ENCODE measurements around the gene TRIOBP. TPM values are rescaled to one million over a fixed set of nuclear protein-coding genes. Genes with fewer than 3 reads are reported as not detected.

TRIOBP gene
- total RNA-seq, 1 donor from 2014 or later = 103 TPM

DNA sequence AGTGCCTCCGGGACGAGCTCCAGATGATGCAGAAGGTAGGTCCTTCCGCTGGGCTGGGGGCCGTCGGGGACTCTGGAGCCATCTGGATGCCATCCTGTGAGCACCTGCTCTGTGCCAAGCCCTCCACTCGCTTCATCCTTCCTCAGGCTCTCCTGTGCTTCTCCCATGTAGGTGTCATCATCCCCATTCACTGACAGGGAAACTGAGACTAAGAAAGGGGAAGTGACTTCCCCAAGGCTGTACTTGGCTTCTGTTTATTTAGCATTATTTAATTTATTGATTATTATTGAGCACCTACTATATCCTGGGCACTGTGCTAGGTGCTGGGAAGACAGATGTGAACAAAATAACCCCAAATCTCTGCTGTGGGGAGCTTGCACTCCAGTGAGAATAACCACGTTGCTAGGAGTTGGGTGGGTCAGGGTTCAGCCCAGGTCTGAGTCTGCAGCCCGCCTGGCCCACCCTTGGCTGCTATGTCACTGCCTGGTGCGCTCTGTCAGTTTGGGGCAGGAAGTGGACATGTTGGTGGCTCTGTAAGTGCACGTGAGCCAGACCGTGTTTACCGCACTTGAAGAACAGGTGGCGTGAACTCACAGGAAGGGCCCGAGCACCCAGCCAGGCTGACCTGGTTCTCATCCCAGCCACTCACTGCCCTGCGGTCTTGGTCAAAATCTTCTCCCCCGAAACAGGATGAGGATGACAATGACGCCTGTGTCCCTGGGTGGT is 75.0 kb downstream of the TRIOBP start:
- H3K4me1 Mint-ChIP-seq (ENCODE audit: unreplicated experiment) = peaks cover 10% of the 10 kb centered on the region
- H3K27me3 Mint-ChIP-seq (ENCODE audit: unreplicated experiment) = no peaks in the 10 kb centered on the region
- no peak for TF ChIP-seq CTCF (IDR thresholded peaks at IDR 0.05)
- no peak overlapping the region for H3K27ac Mint-ChIP-seq (ENCODE audit: unreplicated experiment)
- H3K9me3 Mint-ChIP-seq (ENCODE audit: unreplicated experiment) = no peaks in the 10 kb centered on the region
- H3K4me3 Mint-ChIP-seq (ENCODE audit: unreplicated experiment) = no peak overlapping the region
- DNase-seq (ENCODE audit: extremely low spot score, unreplicated experiment) = no peak
- H3K36me3 Mint-ChIP-seq (ENCODE audit: unreplicated experiment) = peaks cover 15% of the 10 kb centered on the region

- DNase-seq (ENCODE audit: extremely low spot score, unreplicated experiment) = no peak
- H3K27me3 Mint-ChIP-seq (ENCODE audit: unreplicated experiment) = no peaks in the 10 kb centered on the region
- peaks cover 14% of the 10 kb centered on the region for H3K4me1 Mint-ChIP-seq (ENCODE audit: unreplicated experiment)
Measured at GRCh38 chr22:37774728-37775127, 77.9 kb downstream of the TRIOBP start.

GRCh38 chr22:37775785-37776638 is 79.2 kb downstream of the TRIOBP start:
- Mint-ChIP-seq H3K27me3 (ENCODE audit: unreplicated experiment) (no peaks in the 10 kb centered on the region), H3K4me3 (ENCODE audit: unreplicated experiment) (no peak overlapping the region), H3K27ac (ENCODE audit: unreplicated experiment) (no peak overlapping the region), H3K4me1 (ENCODE audit: unreplicated experiment) (peaks cover 14% of the 10 kb centered on the region), H3K36me3 (ENCODE audit: unreplicated experiment) (peaks cover 9% of the 10 kb centered on the region), H3K9me3 (ENCODE audit: unreplicated experiment) (no peaks in the 10 kb centered on the region)
- DNase-seq (ENCODE audit: extremely low spot score, unreplicated experiment) = no peak
- no peak for TF ChIP-seq CTCF (IDR thresholded peaks at IDR 0.05)

More at GRCh38 chr22:37774728-37775127, 77.9 kb downstream of the TRIOBP start:
- TF ChIP-seq CTCF (IDR thresholded peaks at IDR 0.05) = no peak
- Mint-ChIP-seq H3K9me3 (ENCODE audit: unreplicated experiment) (no peaks in the 10 kb centered on the region), H3K27ac (ENCODE audit: unreplicated experiment) (no peak overlapping the region), H3K36me3 (ENCODE audit: unreplicated experiment) (peaks cover 12% of the 10 kb centered on the region), H3K4me3 (ENCODE audit: unreplicated experiment) (no peak overlapping the region)

DNA sequence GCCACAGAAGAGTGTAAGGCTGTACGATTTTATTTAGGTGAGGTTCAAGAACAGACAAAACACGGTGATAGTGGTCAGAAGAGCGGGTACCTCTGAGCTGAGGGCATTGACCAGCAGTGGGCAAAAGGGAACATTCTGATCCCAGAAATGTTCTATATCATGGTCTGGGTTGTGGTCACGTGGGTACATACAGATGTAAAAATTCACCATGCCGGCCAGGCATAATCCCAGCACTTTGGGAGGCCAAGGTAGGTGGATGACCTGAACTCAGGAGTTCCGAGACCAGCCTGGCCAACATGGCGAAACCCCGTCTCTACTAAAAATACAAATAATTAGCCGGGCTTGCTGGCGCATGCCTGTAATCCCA is 79.8 kb downstream of the TRIOBP start:
- Mint-ChIP-seq H3K9me3 (ENCODE audit: unreplicated experiment) (no peaks in the 10 kb centered on the region), H3K4me1 (ENCODE audit: unreplicated experiment) (peaks cover 14% of the 10 kb centered on the region), H3K27me3 (ENCODE audit: unreplicated experiment) (no peaks in the 10 kb centered on the region), H3K4me3 (ENCODE audit: unreplicated experiment) (no peak overlapping the region), H3K27ac (ENCODE audit: unreplicated experiment) (no peak overlapping the region), H3K36me3 (ENCODE audit: unreplicated experiment) (peaks cover 6% of the 10 kb centered on the region)
- no peak for DNase-seq (ENCODE audit: extremely low spot score, unreplicated experiment)
- no peak for TF ChIP-seq CTCF (IDR thresholded peaks at IDR 0.05)

- peaks cover 20% of the 10 kb centered on the region for H3K4me1 Mint-ChIP-seq (ENCODE audit: unreplicated experiment)
- TF ChIP-seq CTCF (IDR thresholded peaks at IDR 0.05) = no peak
- H3K27ac Mint-ChIP-seq (ENCODE audit: unreplicated experiment) = no peak overlapping the region
- H3K9me3 Mint-ChIP-seq (ENCODE audit: unreplicated experiment) = no peaks in the 10 kb centered on the region
- no peaks in the 10 kb centered on the region for H3K27me3 Mint-ChIP-seq (ENCODE audit: unreplicated experiment)
- no peak for DNase-seq (ENCODE audit: extremely low spot score, unreplicated experiment)
- H3K36me3 Mint-ChIP-seq (ENCODE audit: unreplicated experiment) = peaks cover 6% of the 10 kb centered on the region
- no peak overlapping the region for H3K4me3 Mint-ChIP-seq (ENCODE audit: unreplicated experiment)
Measured at GRCh38 chr22:37777122-37777687, 80.4 kb downstream of the TRIOBP start.
